HUES6 (cell line): ENCODE measurements around the gene RPA3.
"Not testable (repeated sequence)": the region's sequence is repeated elsewhere in the genome, so short reads cannot be mapped to it uniquely, and the experiment has no call there.

Experiments used
- H3K27ac ChIP-seq: 2 replicates; pipeline ENCODE4 v1.7.0; 2013; ENCODE audit warnings: low read depth, mild to moderate bottlenecking, low read length, inconsistent platforms
- H3K27me3 ChIP-seq: 2 replicates; pipeline ENCODE4 v1.6.1; 2013; ENCODE audit warnings: low read length; ENCODE audit not compliant: control insufficient read depth, insufficient read depth
- H3K36me3 ChIP-seq: 2 replicates; pipeline ENCODE4 v1.6.1; 2013; ENCODE audit warnings: low read length; ENCODE audit not compliant: control insufficient read depth, insufficient read depth
- H3K4me1 ChIP-seq: 2 replicates; pipeline ENCODE4 v1.6.1; 2013; ENCODE audit warnings: low read length; ENCODE audit not compliant: control insufficient read depth, insufficient read depth
- H3K4me3 ChIP-seq: 2 replicates; pipeline ENCODE4 v1.5.1; 2013; ENCODE audit warnings: low read depth, low read length
- H3K9ac ChIP-seq: one replicate; pipeline ENCODE4 v1.6.1; 2013; ENCODE audit warnings: mild to moderate bottlenecking, low read length
- H3K9me3 ChIP-seq: 2 replicates; pipeline ENCODE4 v1.6.1; 2013; ENCODE audit warnings: low read depth, low read length; ENCODE audit not compliant: control insufficient read depth, insufficient read depth

The RPA3 gene

GRCh38 chr7:7693881-7694280, 24.5 kb downstream of the RPA3 start:
- Histone ChIP-seq H3K9me3 (no peaks in the 10 kb centered on the region), H3K27me3 (no peaks in the 10 kb centered on the region), H3K27ac (no peak overlapping the region), H3K9ac (no peak overlapping the region), H3K4me3 (no peak overlapping the region), H3K36me3 (no peaks in the 10 kb centered on the region), H3K4me1 (no peaks in the 10 kb centered on the region)

- Histone ChIP-seq H3K9ac (no peak overlapping the region), H3K4me3 (no peak overlapping the region), H3K4me1 (no peaks in the 10 kb centered on the region), H3K27me3 (no peaks in the 10 kb centered on the region), H3K27ac (no peak overlapping the region), H3K36me3 (no peaks in the 10 kb centered on the region), H3K9me3 (no peaks in the 10 kb centered on the region)
Observed at GRCh38 chr7:7688956-7689355, 29.5 kb downstream of the RPA3 start.

GRCh38 chr7:7688310-7688709, 30.1 kb downstream of the RPA3 start:
- Histone ChIP-seq H3K9me3 (no peaks in the 10 kb centered on the region), H3K27me3 (no peaks in the 10 kb centered on the region), H3K4me1 (no peaks in the 10 kb centered on the region), H3K4me3 (no peak overlapping the region), H3K36me3 (no peaks in the 10 kb centered on the region), H3K9ac (no peak overlapping the region), H3K27ac (no peak overlapping the region)

GRCh38 chr7:7687800-7688199, 30.6 kb downstream of the RPA3 start:
- Histone ChIP-seq H3K27me3 (no peaks in the 10 kb centered on the region), H3K9me3 (no peaks in the 10 kb centered on the region), H3K4me3 (no peak overlapping the region), H3K9ac (no peak overlapping the region), H3K4me1 (no peaks in the 10 kb centered on the region), H3K27ac (no peak overlapping the region), H3K36me3 (no peaks in the 10 kb centered on the region)

GRCh38 chr7:7686811-7687508, 31.4 kb downstream of the RPA3 start:
- no peak overlapping the region for H3K27ac ChIP-seq
- H3K36me3 ChIP-seq, result no peaks in the 10 kb centered on the region
- H3K9ac ChIP-seq, result no peak overlapping the region
- no peaks in the 10 kb centered on the region for H3K4me1 ChIP-seq
- H3K27me3 ChIP-seq, result no peaks in the 10 kb centered on the region
- no peak overlapping the region for H3K4me3 ChIP-seq
- H3K9me3 ChIP-seq, result no peaks in the 10 kb centered on the region

- Histone ChIP-seq H3K4me3 (no peak overlapping the region), H3K9ac (no peak overlapping the region), H3K9me3 (no peaks in the 10 kb centered on the region), H3K4me1 (no peaks in the 10 kb centered on the region), H3K27me3 (no peaks in the 10 kb centered on the region), H3K27ac (no peak overlapping the region), H3K36me3 (no peaks in the 10 kb centered on the region)
Observed at GRCh38 chr7:7682861-7683260, 35.5 kb downstream of the RPA3 start.

GRCh38 chr7:7681936-7682329, 36.5 kb downstream of the RPA3 start:
- no peak overlapping the region for H3K4me3 ChIP-seq
- H3K36me3 ChIP-seq, result no peaks in the 10 kb centered on the region
- no peak overlapping the region for H3K27ac ChIP-seq
- H3K27me3 ChIP-seq, result no peaks in the 10 kb centered on the region
- H3K4me1 ChIP-seq, result no peaks in the 10 kb centered on the region
- no peak overlapping the region for H3K9ac ChIP-seq
- no peaks in the 10 kb centered on the region for H3K9me3 ChIP-seq

- H3K9me3 ChIP-seq, result no peaks in the 10 kb centered on the region
- no peaks in the 10 kb centered on the region for H3K4me1 ChIP-seq
- no peaks in the 10 kb centered on the region for H3K36me3 ChIP-seq
- no peak overlapping the region for H3K9ac ChIP-seq
- no peak overlapping the region for H3K4me3 ChIP-seq
- no peak overlapping the region for H3K27ac ChIP-seq
- H3K27me3 ChIP-seq, result no peaks in the 10 kb centered on the region
Observed at GRCh38 chr7:7681191-7681935, 37.0 kb downstream of the RPA3 start.

- not testable (repeated sequence) for H3K9me3 ChIP-seq, H3K9ac ChIP-seq, H3K4me1 ChIP-seq, H3K36me3 ChIP-seq, H3K27ac ChIP-seq, H3K4me3 ChIP-seq, H3K27me3 ChIP-seq
Observed at GRCh38 chr7:7679640-7680039, 38.8 kb downstream of the RPA3 start.

- no peak overlapping the region for H3K9ac ChIP-seq
- H3K27ac ChIP-seq, result no peak overlapping the region
Observed at GRCh38 chr7:7675686-7676085, 42.7 kb downstream of the RPA3 start.

GRCh38 chr7:7673240-7673550, 45.2 kb downstream of the RPA3 start:
- H3K4me3 ChIP-seq, result no peak overlapping the region

More at GRCh38 chr7:7675686-7676085, 42.7 kb downstream of the RPA3 start:
- H3K36me3 ChIP-seq, result no peaks in the 10 kb centered on the region
- no peak overlapping the region for H3K4me3 ChIP-seq
- H3K27me3 ChIP-seq, result no peaks in the 10 kb centered on the region
- H3K9me3 ChIP-seq, result no peaks in the 10 kb centered on the region
- H3K4me1 ChIP-seq, result no peaks in the 10 kb centered on the region

More at GRCh38 chr7:7673240-7673550, 45.2 kb downstream of the RPA3 start:
- no peaks in the 10 kb centered on the region for H3K36me3 ChIP-seq
- H3K4me1 ChIP-seq, result no peaks in the 10 kb centered on the region
- H3K9ac ChIP-seq, result no peak overlapping the region
- no peaks in the 10 kb centered on the region for H3K9me3 ChIP-seq
- no peak overlapping the region for H3K27ac ChIP-seq
- H3K27me3 ChIP-seq, result no peaks in the 10 kb centered on the region
